Measurements from ENCODE around the gene EIF5. TPM values are rescaled to one million over a fixed set of nuclear protein-coding genes. Genes with fewer than 3 reads are reported as not detected.

Gene EIF5
- total RNA-seq, 1 experiment from 2014 or later, result 238 TPM

GRCh38 chr14:103326078-103326477, 8.0 kb upstream of the EIF5 start:
- CTCF ChIA-PET, result interaction anchor here (0.6 kb wide), 2 partner anchors 199 to 1687 kb away, joined by 3 to 7 read pairs; no protein-coding TSS in a partner anchor
- Histone ChIP-seq H3K27ac (ENCODE audit: low read length) (no peak overlapping the region), H3K9me3 (ENCODE audit: control insufficient read depth, insufficient read depth, low read depth, low read length) (no peaks in the 10 kb centered on the region), H3K4me3 (ENCODE audit: low read depth in 2 of 2, low read length in 2 of 2) (no peak overlapping the region), H3K4me1 (ENCODE audit: control insufficient read depth, insufficient read depth, low read length) (no peaks in the 10 kb centered on the region), H3K36me3 (ENCODE audit: control insufficient read depth, insufficient read depth, low read length) (no peaks in the 10 kb centered on the region), H3K27me3 (ENCODE audit: control insufficient read depth, insufficient read depth, low read length) (no peaks in the 10 kb centered on the region)
- intact Hi-C loops (cut with micrococcal nuclease; ENCODE audit: unreplicated experiment), result no loop called here
- no TSS peak for BruUV-seq (replicated peaks)
- no peak for ATAC-seq
- DNase-seq (ENCODE audit: low read depth, low spot score), result no peak
- in situ Hi-C loops (cut with HindIII; ENCODE audit: low pct_unique_long_range_greater_than_20kb, low sequenced_read_pairs), result no loop called here
- TF ChIP-seq SIN3A (IDR thresholded peaks at IDR 0.05; ENCODE audit: borderline replicate concordance, insufficient read depth, low read depth, low read length), result no peak
- no peak for TF ChIP-seq POLR2AphosphoS5 (IDR thresholded peaks at IDR 0.05; ENCODE audit: low read depth, low read length)
- TF ChIP-seq REST (IDR thresholded peaks at IDR 0.05; ENCODE audit: insufficient read depth in 1 of 2, low read depth in 2 of 2, low read length in 1 of 2), result no peak
- TF ChIP-seq CTCF (IDR thresholded peaks at IDR 0.05), result no peak
- no peak for TF ChIP-seq TCF7L2 (IDR thresholded peaks at IDR 0.05; ENCODE audit: low read depth, low read length)
- POLR2A ChIA-PET, result no interaction called here

GRCh38 chr14:103328941-103329340, 5.1 kb upstream of the EIF5 start:
- H3K36me3 ChIP-seq (ENCODE audit: control insufficient read depth, insufficient read depth, low read length), result no peaks in the 10 kb centered on the region; the same call in 1 of the 2 replicates
- H3K27me3 ChIP-seq (ENCODE audit: control insufficient read depth, insufficient read depth, low read length), result no peaks in the 10 kb centered on the region
- TF ChIP-seq TCF7L2 (IDR thresholded peaks at IDR 0.05; ENCODE audit: low read depth, low read length) (no peak), SIN3A (IDR thresholded peaks at IDR 0.05; ENCODE audit: borderline replicate concordance, insufficient read depth, low read depth, low read length) (no peak), POLR2AphosphoS5 (IDR thresholded peaks at IDR 0.05; ENCODE audit: low read depth, low read length) (no peak), CTCF (IDR thresholded peaks at IDR 0.05) (no peak), REST (IDR thresholded peaks at IDR 0.05; ENCODE audit: insufficient read depth in 1 of 2, low read depth in 2 of 2, low read length in 1 of 2) (no peak)
- in situ Hi-C loops (cut with HindIII; ENCODE audit: low pct_unique_long_range_greater_than_20kb, low sequenced_read_pairs), result no loop called here
- no peak for DNase-seq (ENCODE audit: low read depth, low spot score)
- no peak overlapping the region for H3K4me3 ChIP-seq (ENCODE audit: low read depth in 2 of 2, low read length in 2 of 2)
- no peak overlapping the region for H3K27ac ChIP-seq (ENCODE audit: low read length)
- ChIA-PET POLR2A (interaction anchor here (0.5 kb wide), 1 partner anchor 261 kb away, joined by 8 read pairs; no protein-coding TSS in a partner anchor), CTCF (no interaction called here)
- BruUV-seq (replicated peaks), result no TSS peak
- H3K4me1 ChIP-seq (ENCODE audit: control insufficient read depth, insufficient read depth, low read length), result peaks cover 11% of the 10 kb centered on the region
- no peak for ATAC-seq
- no peaks in the 10 kb centered on the region for H3K9me3 ChIP-seq (ENCODE audit: control insufficient read depth, insufficient read depth, low read depth, low read length)
- intact Hi-C loops (cut with micrococcal nuclease; ENCODE audit: unreplicated experiment), result no loop called here
